H9 (cell line): ENCODE data around the gene PHC3. TPM values are rescaled to one million over a fixed set of nuclear protein-coding genes. Genes with fewer than 3 reads are reported as not detected.

Experiments used
- DNase-seq: peaks from one replicate; pipeline ENCODE4 v3.0.0-alpha.2; 2017
- H2AFZ ChIP-seq: one replicate; pipeline ENCODE4 v1.6.1; 2013; ENCODE audit warnings: mild to moderate bottlenecking, low read length, control low read depth, moderate library complexity
- H2AK5ac ChIP-seq: 2 replicates; pipeline ENCODE4 v1.6.1; 2013; ENCODE audit warnings: low read length, control low read depth, mixed read lengths; ENCODE audit not compliant: insufficient read length
- H2BK120ac ChIP-seq: one replicate; pipeline ENCODE4 v1.6.1; 2013; ENCODE audit warnings: low read depth, mild to moderate bottlenecking, low read length, control low read depth, inconsistent platforms; ENCODE audit not compliant: poor library complexity, severe bottlenecking
- H2BK12ac ChIP-seq: 2 replicates; pipeline ENCODE4 v1.6.1; 2013; ENCODE audit warnings: low read length, control low read depth, mixed read lengths, low read depth; ENCODE audit not compliant: insufficient read length
- H2BK15ac ChIP-seq: 2 replicates; pipeline ENCODE4 v1.6.1; 2013; ENCODE audit warnings: low read depth, low read length, control low read depth
- H2BK20ac ChIP-seq: one replicate; pipeline ENCODE4 v1.6.1; 2013; ENCODE audit warnings: low read depth, mild to moderate bottlenecking, low read length, control low read depth, inconsistent platforms; ENCODE audit not compliant: poor library complexity, severe bottlenecking
- H2BK5ac ChIP-seq: 2 replicates; pipeline ENCODE4 v1.6.1; 2013; ENCODE audit warnings: low read length, control low read depth, mixed read lengths; ENCODE audit not compliant: insufficient read length
- H3K14ac ChIP-seq: 2 replicates; pipeline ENCODE4 v1.6.1; 2013; ENCODE audit warnings: low read length, control low read depth; ENCODE audit not compliant: insufficient read depth
- H3K18ac ChIP-seq: 2 replicates; pipeline ENCODE4 v1.6.1; 2013; ENCODE audit warnings: low read depth, mild to moderate bottlenecking, mixed read lengths, low read length, control low read depth; ENCODE audit not compliant: insufficient read length
- H3K23ac ChIP-seq: 2 replicates; pipeline ENCODE4 v1.6.1; 2013; ENCODE audit warnings: low read length, control low read depth, mixed read lengths, low read depth; ENCODE audit not compliant: insufficient read length
- H3K23me2 ChIP-seq: 2 replicates; pipeline ENCODE4 v1.6.1; 2013; ENCODE audit warnings: low read depth, mild to moderate bottlenecking, mixed read lengths, low read length, control low read depth; ENCODE audit not compliant: insufficient read length, poor library complexity, severe bottlenecking
- H3K27ac ChIP-seq: 2 replicates; pipeline ENCODE4 v1.5.1; 2013; ENCODE audit warnings: low read length, control low read depth, mixed read lengths, low read depth; ENCODE audit not compliant: insufficient read length
- H3K27me3 ChIP-seq: 2 replicates; pipeline ENCODE4 v1.6.1; 2013; ENCODE audit warnings: low read length, control low read depth, inconsistent platforms; ENCODE audit not compliant: insufficient read depth
- H3K4ac ChIP-seq: 2 replicates; pipeline ENCODE4 v1.6.1; 2013; ENCODE audit warnings: low read depth, mild to moderate bottlenecking, control low read depth, inconsistent platforms, low read length, moderate library complexity
- H3K4me1 ChIP-seq: 2 replicates; pipeline ENCODE4 v1.6.1; 2013; ENCODE audit warnings: low read length, control low read depth, inconsistent platforms; ENCODE audit not compliant: insufficient read depth
- H3K4me2 ChIP-seq: 2 replicates; pipeline ENCODE4 v1.6.1; 2013; ENCODE audit warnings: low read length, control low read depth, mixed read lengths; ENCODE audit not compliant: insufficient read length, insufficient read depth
- H3K56ac ChIP-seq: 2 replicates; pipeline ENCODE4 v1.6.1; 2013; ENCODE audit warnings: low read depth, mild to moderate bottlenecking, mixed read lengths, low read length, control low read depth; ENCODE audit not compliant: insufficient read length
- H3K79me1 ChIP-seq: 2 replicates; pipeline ENCODE4 v1.6.1; 2013; ENCODE audit warnings: low read depth, mild to moderate bottlenecking, moderate library complexity, low read length, control low read depth, inconsistent platforms; ENCODE audit not compliant: insufficient read depth, poor library complexity, severe bottlenecking
- H3K79me2 ChIP-seq: 2 replicates; pipeline ENCODE4 v1.6.1; 2013; ENCODE audit warnings: low read length, control low read depth, inconsistent platforms; ENCODE audit not compliant: insufficient read depth
- H3K9ac ChIP-seq: 2 replicates; pipeline ENCODE4 v1.6.1; 2013; ENCODE audit warnings: low read length, control low read depth, mixed read lengths; ENCODE audit not compliant: insufficient read length; ENCODE audit errors: extremely low read depth
- H3K9me3 ChIP-seq: one replicate; pipeline ENCODE4 v1.6.1; 2013; ENCODE audit warnings: low read depth, low read length, inconsistent platforms; ENCODE audit not compliant: control insufficient read depth
- H3T11ph ChIP-seq: one replicate; pipeline ENCODE4 v1.6.1; 2013; ENCODE audit warnings: mild to moderate bottlenecking, low read length, control low read depth, inconsistent platforms
- H4K20me1 ChIP-seq: one replicate; pipeline ENCODE4 v1.6.1; 2013; ENCODE audit not compliant: control insufficient read depth, insufficient read length, insufficient read depth
- H4K5ac ChIP-seq: 2 replicates; pipeline ENCODE4 v1.6.1; 2013; ENCODE audit warnings: low read depth, mild to moderate bottlenecking, mixed read lengths, low read length, control low read depth; ENCODE audit not compliant: insufficient read length
- H4K8ac ChIP-seq: replicated peaks from 2 replicates; pipeline ENCODE4 v1.6.1; 2013; ENCODE audit warnings: low read length, control low read depth, mixed read lengths, low read depth; ENCODE audit not compliant: insufficient read length
- H4K91ac ChIP-seq: 2 replicates; pipeline ENCODE4 v1.6.1; 2013; ENCODE audit warnings: low read depth, mild to moderate bottlenecking, moderate library complexity, mixed read lengths, low read length, control low read depth; ENCODE audit not compliant: insufficient read length
- H3K27ac Mint-ChIP-seq, 3 experiments: 2 replicates in 2 of 3; 3 replicates in 1 of 3; pipeline ENCODE4 v1.8.0; 2020 to 2021; ENCODE audit warnings: mixed read lengths in 3 of 3, mild to moderate bottlenecking in 1 of 3, moderate library complexity in 1 of 3
- H3K27me3 Mint-ChIP-seq: 2 replicates; pipeline ENCODE4 v1.8.0; 2021; ENCODE audit warnings: low read depth, mild to moderate bottlenecking, moderate library complexity, mixed read lengths
- H3K36me3 Mint-ChIP-seq, 3 experiments: 2 replicates in 2 of 3; 3 replicates in 1 of 3; pipeline ENCODE4 v1.8.0; 2020 to 2021; ENCODE audit warnings: low read depth in 3 of 3, mixed read lengths in 3 of 3; ENCODE audit not compliant: insufficient read depth in 1 of 3
- H3K4me1 Mint-ChIP-seq, 2 experiments: 2 replicates each; pipeline ENCODE4 v1.8.0; 2020; ENCODE audit warnings: mixed read lengths in 2 of 2
- H3K4me3 Mint-ChIP-seq, 2 experiments: 2 replicates in 1 of 2; 3 replicates in 1 of 2; pipeline ENCODE4 v1.8.0; 2020 to 2021; ENCODE audit warnings: mild to moderate bottlenecking in 2 of 2, mixed read lengths in 2 of 2, moderate library complexity in 1 of 2
- H3K9me3 Mint-ChIP-seq, 2 experiments: 2 replicates in 1 of 2; 3 replicates in 1 of 2; pipeline ENCODE4 v1.8.0; 2020; ENCODE audit warnings: mild to moderate bottlenecking in 2 of 2, mixed read lengths in 2 of 2, moderate library complexity in 1 of 2
- total RNA-seq: library from RNA; stranded (reverse); gene quantifications from 2 replicates; pipeline ENCODE4 v1.2.1, GENCODE V29; 2021
- TF ChIP-seq, protein P1 (sequence below): fragments of 200-600 bp; sonication (generic); conservative IDR thresholded peaks from 3 replicates; pipeline ENCODE4 v1.8.0; 2021; ENCODE audit warnings: antibody characterized with exemption, mild to moderate bottlenecking

Gene PHC3
- total RNA-seq, 1 experiment from 2014 or later, result 26.4 TPM

- H4K5ac ChIP-seq, result no peak overlapping the region
- no peak overlapping the region for H3K4ac ChIP-seq
- H3K23ac ChIP-seq, result no peak overlapping the region
- no peak overlapping the region for H2AFZ ChIP-seq
- no peak overlapping the region for H2BK20ac ChIP-seq
- no peak overlapping the region for H2BK12ac ChIP-seq
- TF ChIP-seq, protein P1, sequence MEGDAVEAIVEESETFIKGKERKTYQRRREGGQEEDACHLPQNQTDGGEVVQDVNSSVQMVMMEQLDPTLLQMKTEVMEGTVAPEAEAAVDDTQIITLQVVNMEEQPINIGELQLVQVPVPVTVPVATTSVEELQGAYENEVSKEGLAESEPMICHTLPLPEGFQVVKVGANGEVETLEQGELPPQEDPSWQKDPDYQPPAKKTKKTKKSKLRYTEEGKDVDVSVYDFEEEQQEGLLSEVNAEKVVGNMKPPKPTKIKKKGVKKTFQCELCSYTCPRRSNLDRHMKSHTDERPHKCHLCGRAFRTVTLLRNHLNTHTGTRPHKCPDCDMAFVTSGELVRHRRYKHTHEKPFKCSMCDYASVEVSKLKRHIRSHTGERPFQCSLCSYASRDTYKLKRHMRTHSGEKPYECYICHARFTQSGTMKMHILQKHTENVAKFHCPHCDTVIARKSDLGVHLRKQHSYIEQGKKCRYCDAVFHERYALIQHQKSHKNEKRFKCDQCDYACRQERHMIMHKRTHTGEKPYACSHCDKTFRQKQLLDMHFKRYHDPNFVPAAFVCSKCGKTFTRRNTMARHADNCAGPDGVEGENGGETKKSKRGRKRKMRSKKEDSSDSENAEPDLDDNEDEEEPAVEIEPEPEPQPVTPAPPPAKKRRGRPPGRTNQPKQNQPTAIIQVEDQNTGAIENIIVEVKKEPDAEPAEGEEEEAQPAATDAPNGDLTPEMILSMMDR, result no peak
- no peaks in the 10 kb centered on the region for H3K4me1 ChIP-seq
- Mint-ChIP-seq H3K27me3 (no peaks in the 10 kb centered on the region), H3K4me3 (no peak overlapping the region), H3K36me3 (peaks cover 46 to 60% (median 59%) of the 10 kb centered on the region in 3 experiments), H3K27ac (peak overlapping the region in 1 of 3 experiments; percentile 27; a peak in 1 of 7 replicates), H3K4me1 (no peaks in the 10 kb centered on the region), H3K9me3 (peaks cover 14% of the 10 kb centered on the region in 2 experiments; a peak in 4 of 5 replicates)
- H4K91ac ChIP-seq, result no peak overlapping the region
- H2AK5ac ChIP-seq, result no peak overlapping the region
- no peak overlapping the region for H3K4me2 ChIP-seq
- no peaks in the 10 kb centered on the region for H3K27me3 ChIP-seq
- H4K8ac ChIP-seq, result no peak overlapping the region
- no peak overlapping the region for H3K14ac ChIP-seq
- peaks cover 3% of the 10 kb centered on the region; the same call in 1 of the 2 replicates for H3K79me2 ChIP-seq
- H3K18ac ChIP-seq, result no peak overlapping the region
- H3K56ac ChIP-seq, result no peak overlapping the region
- H3K9ac ChIP-seq, result no peak overlapping the region
- H3K23me2 ChIP-seq, result no peaks in the 10 kb centered on the region
- H3T11ph ChIP-seq, result no peak overlapping the region
- H2BK5ac ChIP-seq, result no peak overlapping the region
- H3K79me1 ChIP-seq, result peaks cover 6% of the 10 kb centered on the region
- no peak overlapping the region for H2BK15ac ChIP-seq
- no peak for DNase-seq
- no peak overlapping the region for H2BK120ac ChIP-seq
- no peak overlapping the region for H3K27ac ChIP-seq
- no peaks in the 10 kb centered on the region for H3K9me3 ChIP-seq
- H4K20me1 ChIP-seq, result no peaks in the 10 kb centered on the region
These were observed 18.9 kb downstream of the PHC3 start for GRCh38 chr3:170162630-170163029.
